ENCODE results near the gene STIM2.
"Not testable (repeated sequence)": the region's sequence is repeated elsewhere in the genome, so short reads cannot be mapped to it uniquely, and the experiment has no call there.

STIM2 gene

DNA sequence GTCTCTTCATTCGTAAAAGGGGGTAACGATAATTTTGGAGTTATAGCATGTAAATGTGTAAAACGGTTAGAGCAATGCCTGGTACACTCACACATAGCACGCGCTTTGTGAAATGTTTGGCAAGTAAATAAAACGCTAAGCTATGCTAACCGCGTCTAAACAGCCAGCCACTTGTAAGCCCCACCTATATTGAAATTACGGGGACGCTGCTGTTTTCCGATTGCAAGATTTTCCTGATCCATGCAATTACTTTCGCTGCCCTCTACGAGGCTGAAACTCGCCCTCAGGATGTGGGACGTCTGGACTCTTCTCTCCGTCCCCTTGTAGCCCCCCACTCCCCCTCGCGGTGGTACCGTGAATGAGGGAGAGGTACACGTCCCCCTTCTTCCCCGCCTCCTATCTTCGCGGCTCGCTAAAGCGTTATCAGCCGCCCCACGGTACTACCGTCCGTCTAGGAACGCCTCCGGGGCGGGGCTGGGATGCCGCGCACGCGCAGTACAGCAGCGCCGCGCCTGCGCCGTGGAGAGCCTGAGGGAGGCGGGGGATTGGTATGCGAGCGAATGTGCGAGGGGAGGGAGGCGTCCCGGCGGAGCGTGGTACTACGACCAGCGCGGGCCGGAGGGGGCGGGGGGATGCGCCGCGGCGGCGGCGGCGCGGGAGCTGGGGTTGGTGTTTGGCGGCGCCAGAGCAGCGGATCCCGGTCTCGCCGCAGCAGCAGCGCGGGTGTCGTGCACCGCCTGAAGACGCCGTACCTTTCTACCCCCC is at the start of gene STIM2:
TSS of gene STIM2 (plus strand) at position 685 of the 765 bp plus-strand sequence.
- peak; percentile 79 for ATAC-seq
- Mint-ChIP-seq H3K27ac (peak within 1 kb of the TSS; percentile 93), H3K4me1 (peaks cover 58% of the 10 kb centered on the region), H3K9me3 (no peaks in the 10 kb centered on the region), H3K36me3 (peaks cover 24% of the 10 kb centered on the region), H3K4me3 (peak within 1 kb of the TSS; percentile 86)
- peak; percentile 99 to 100 for DNase-seq (ENCODE audit: low spot score in 2 of 2)

DNA sequence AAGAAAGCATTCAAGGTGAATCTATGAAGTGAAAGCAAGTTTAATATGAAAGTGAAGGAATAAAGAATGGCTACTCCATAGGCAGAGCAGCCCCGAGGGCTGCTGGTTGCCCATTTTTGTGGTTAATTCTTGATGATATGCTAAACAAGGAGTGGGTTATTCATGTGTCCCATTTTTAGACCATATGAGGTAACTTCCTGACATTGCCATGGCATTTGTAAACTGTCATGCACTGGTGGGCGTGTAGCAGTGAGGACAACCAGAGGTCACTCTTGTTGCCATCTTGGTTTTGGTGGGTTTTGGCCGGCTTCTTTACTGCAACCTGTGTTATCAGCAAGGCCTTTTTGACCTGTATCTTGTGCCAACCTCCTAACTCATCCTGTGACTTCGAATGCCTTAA is 49.1 kb upstream of the STIM2 start:
- not testable (repeated sequence) for H3K27ac Mint-ChIP-seq; DNase-seq (ENCODE audit: low spot score in 2 of 2); H3K4me3 Mint-ChIP-seq; H3K9me3 Mint-ChIP-seq; H3K36me3 Mint-ChIP-seq; ATAC-seq
- H3K4me1 Mint-ChIP-seq: peaks cover 17% of the 10 kb centered on the region

DNA sequence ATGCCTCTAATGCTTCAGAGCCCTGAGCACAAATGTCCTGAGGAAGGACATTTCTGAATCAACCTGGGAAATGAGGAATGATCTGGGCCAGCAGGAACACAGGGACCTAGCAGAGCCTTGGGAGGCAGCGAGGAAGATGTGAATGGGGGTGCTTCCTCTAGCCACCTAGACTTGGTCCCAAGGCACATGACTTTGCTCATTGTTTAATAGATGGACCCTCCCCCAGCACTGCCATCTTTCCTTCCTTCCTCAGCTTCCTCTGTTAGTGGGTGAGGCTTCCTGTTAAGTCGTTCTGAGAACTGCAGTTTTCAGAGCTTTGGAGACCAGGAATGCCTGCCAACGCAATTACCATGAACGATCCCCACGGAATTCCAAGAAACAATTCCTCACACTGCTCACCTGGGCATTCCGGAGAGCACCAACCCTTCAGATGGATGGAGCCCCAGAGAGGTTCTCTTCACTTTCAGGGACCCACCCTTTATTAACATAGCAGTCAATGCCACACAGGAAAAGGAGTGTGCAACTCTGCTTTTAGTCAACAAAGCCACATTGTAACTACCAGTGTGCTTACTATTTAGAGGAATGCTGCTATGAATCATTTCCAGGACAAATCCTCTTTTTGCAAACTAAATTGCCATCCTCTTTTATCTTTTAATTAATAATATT is 48.5 kb upstream of the STIM2 start:
- peak; percentile 59 for ATAC-seq
- no peak overlapping the region for H3K4me3 Mint-ChIP-seq
- peaks cover 17% of the 10 kb centered on the region for H3K4me1 Mint-ChIP-seq
- H3K36me3 Mint-ChIP-seq: no peaks in the 10 kb centered on the region
- no peak for DNase-seq (ENCODE audit: low spot score in 2 of 2)
- peak overlapping the region; percentile 60 for H3K27ac Mint-ChIP-seq
- peaks cover 5% of the 10 kb centered on the region for H3K9me3 Mint-ChIP-seq

DNA sequence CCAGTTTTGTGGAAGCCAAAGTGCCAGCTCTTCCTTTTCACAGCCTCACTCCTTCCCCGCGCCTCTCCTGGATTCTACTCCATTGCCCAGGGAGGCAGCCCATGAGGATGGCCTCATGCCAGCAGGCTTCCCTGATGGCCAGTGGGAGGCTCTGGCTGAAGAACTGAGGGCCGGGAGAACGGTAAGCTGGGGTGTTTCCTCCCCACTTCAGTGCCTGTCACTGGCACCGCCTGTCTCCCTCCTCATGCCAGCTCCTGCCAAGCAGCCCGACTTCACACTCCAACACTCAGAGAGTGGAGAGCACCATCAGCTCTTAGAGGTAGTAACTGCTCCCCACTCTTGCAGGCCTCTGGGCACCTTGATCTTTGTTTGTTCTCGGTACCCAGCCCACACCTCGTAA is 46.9 kb upstream of the STIM2 start:
- Mint-ChIP-seq H3K27ac (no peak overlapping the region), H3K4me1 (peaks cover 17% of the 10 kb centered on the region), H3K4me3 (no peak overlapping the region), H3K36me3 (no peaks in the 10 kb centered on the region), H3K9me3 (peaks cover 5% of the 10 kb centered on the region)
- ATAC-seq (no peak), DNase-seq (ENCODE audit: low spot score in 2 of 2) (no peak)

DNA sequence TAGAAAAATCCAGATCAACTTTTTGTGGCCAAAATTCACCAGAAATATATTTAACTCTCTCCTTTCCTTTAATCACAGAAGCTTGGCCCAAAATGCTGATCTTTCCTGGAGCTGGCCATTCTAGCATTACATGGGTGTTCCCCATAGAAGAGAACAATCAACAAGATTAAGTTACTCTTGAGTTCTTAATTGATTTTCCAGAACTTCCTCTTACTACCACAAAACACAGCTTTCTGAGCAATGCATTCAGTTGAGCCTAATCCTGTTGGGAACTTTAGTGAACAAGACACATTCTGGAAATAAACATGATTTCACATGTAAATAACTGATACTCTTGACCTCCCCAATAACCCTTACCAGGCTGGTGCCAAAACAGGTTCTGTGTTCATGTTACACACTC is 45.4 kb upstream of the STIM2 start:
- no peak for DNase-seq (ENCODE audit: low spot score in 2 of 2)
- Mint-ChIP-seq H3K27ac (no peak overlapping the region), H3K4me1 (peaks cover 26% of the 10 kb centered on the region), H3K4me3 (no peak overlapping the region), H3K9me3 (peaks cover 5% of the 10 kb centered on the region), H3K36me3 (no peaks in the 10 kb centered on the region)
- no peak for ATAC-seq

DNA sequence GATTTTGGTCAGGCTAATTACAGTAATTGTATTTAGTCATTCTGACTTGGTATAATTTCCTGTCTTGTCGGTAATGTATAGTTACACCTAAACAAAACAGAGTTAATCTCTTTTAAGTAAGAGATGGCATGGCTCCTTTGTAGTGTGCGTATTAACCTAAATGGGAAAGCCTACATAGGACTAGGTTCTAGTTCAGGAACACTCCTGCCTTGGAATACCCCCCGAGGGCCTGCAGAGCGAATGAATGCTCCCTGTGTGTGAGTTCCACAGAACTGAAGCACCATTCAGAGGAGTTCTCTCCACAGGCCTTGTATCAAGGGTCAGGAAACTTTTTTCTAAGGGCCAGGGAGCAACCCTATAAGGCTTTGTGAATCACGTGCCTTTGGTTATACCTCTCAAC is 44.9 kb upstream of the STIM2 start:
- H3K27ac Mint-ChIP-seq: no peak overlapping the region
- H3K9me3 Mint-ChIP-seq: peaks cover 5% of the 10 kb centered on the region
- ATAC-seq (no peak), DNase-seq (ENCODE audit: low spot score in 2 of 2) (no peak)
- H3K4me1 Mint-ChIP-seq: peaks cover 26% of the 10 kb centered on the region
- H3K36me3 Mint-ChIP-seq: no peaks in the 10 kb centered on the region
- H3K4me3 Mint-ChIP-seq: no peak overlapping the region

DNA sequence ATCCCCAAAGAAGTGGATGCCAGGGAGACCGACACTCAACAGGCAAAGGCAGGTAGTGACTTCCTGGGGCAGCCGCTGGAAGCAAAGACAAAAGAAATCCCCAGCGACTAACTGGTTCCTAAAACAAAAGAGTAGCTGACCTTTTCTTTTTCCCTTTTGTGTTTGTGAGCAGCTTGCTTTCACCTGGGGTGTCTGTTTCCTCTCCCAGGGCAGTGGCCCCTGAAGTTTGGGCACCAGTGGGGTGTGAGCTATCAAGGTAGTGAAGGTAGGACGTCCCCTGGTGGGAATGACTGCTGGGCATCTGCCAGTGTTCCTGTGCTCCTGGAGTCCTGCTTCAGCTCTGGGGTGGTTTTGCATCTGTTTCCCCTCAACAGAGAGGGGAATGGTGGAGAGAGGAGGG is 41.6 kb upstream of the STIM2 start:
- Mint-ChIP-seq H3K9me3 (peaks cover 4% of the 10 kb centered on the region), H3K4me1 (peaks cover 23% of the 10 kb centered on the region), H3K4me3 (no peak overlapping the region), H3K27ac (no peak overlapping the region), H3K36me3 (no peaks in the 10 kb centered on the region)
- no peak for DNase-seq (ENCODE audit: low spot score in 2 of 2)
- no peak for ATAC-seq

DNA sequence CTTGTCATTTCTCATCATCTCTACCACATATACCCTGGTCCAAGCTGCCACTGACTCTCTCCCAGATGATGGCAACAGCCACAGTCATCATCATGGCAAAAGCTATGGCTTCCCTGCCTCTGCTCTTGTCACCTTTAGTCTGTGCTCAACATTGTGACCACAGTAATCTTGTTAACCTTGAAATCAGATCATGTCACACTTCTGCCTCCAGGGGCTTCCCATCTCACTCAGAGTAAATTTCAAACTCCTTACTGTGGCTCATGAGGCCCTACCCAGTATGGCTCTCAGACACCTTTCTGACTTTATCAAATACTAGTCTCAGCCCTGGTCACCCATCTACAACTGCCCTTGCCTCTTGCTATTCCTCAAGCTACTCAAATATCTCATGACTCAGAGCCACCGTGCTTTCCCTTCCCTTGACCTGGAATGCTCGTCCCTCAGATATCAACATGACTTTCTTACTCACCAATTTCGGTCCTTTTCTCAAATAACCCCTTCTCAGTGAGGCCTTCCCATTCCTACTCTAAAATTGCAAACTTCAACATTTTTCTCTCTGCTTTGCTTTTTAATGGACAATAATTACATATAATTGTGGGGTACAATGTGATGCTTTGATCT is 41.1 kb upstream of the STIM2 start:
- H3K27ac Mint-ChIP-seq: peak overlapping the region; percentile 11
- H3K9me3 Mint-ChIP-seq: peaks cover 4% of the 10 kb centered on the region
- no peak for DNase-seq (ENCODE audit: low spot score in 2 of 2)
- no peaks in the 10 kb centered on the region for H3K36me3 Mint-ChIP-seq
- no peak overlapping the region for H3K4me3 Mint-ChIP-seq
- peaks cover 23% of the 10 kb centered on the region for H3K4me1 Mint-ChIP-seq
- peak; percentile 62 for ATAC-seq

DNA sequence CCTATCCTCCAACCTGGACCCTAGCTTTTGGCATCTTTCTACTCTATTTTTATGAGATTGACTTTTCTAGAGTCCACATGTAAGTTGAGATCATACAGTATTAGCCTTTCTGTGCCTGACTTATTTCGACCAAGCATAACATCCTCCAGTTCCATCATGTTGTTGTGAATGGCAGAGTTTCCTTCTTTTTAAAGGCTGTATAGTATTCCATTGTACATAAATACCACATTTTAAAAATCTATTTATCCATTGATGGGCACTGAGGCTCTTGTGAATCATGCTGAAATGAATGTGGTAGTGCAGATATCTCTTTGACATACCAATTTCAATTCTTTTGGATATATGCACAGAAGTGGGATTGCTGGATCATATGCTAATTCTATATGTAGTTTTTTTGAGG is 40.3 kb upstream of the STIM2 start:
- Mint-ChIP-seq H3K36me3 (no peaks in the 10 kb centered on the region), H3K9me3 (peaks cover 4% of the 10 kb centered on the region), H3K4me3 (no peak overlapping the region), H3K27ac (no peak overlapping the region), H3K4me1 (peaks cover 23% of the 10 kb centered on the region)
- ATAC-seq (no peak), DNase-seq (ENCODE audit: low spot score in 2 of 2) (no peak)

DNA sequence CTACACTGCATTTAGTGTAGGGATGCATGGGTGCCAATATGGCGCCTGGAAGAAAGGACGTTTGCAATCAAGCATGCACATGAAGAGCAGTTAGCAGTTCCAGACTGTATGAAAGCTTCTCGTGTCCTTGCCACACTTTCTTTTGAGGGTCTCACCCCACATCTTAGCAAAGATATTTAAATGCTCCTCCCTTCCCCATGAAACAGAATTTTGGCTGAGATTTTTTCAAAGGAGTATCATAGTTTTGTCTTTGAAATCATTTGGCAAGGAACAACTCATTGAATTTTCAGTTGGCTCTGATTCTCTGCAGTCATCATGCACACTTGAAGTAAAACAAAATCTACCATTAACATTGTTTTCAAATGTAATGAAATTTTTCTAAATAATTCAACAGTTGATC is 39.6 kb upstream of the STIM2 start:
- H3K36me3 Mint-ChIP-seq: no peaks in the 10 kb centered on the region
- peaks cover 23% of the 10 kb centered on the region for H3K4me1 Mint-ChIP-seq
- ATAC-seq: no peak
- H3K9me3 Mint-ChIP-seq: peaks cover 4% of the 10 kb centered on the region
- no peak for DNase-seq (ENCODE audit: low spot score in 2 of 2)
- H3K27ac Mint-ChIP-seq: no peak overlapping the region
- H3K4me3 Mint-ChIP-seq: no peak overlapping the region

DNA sequence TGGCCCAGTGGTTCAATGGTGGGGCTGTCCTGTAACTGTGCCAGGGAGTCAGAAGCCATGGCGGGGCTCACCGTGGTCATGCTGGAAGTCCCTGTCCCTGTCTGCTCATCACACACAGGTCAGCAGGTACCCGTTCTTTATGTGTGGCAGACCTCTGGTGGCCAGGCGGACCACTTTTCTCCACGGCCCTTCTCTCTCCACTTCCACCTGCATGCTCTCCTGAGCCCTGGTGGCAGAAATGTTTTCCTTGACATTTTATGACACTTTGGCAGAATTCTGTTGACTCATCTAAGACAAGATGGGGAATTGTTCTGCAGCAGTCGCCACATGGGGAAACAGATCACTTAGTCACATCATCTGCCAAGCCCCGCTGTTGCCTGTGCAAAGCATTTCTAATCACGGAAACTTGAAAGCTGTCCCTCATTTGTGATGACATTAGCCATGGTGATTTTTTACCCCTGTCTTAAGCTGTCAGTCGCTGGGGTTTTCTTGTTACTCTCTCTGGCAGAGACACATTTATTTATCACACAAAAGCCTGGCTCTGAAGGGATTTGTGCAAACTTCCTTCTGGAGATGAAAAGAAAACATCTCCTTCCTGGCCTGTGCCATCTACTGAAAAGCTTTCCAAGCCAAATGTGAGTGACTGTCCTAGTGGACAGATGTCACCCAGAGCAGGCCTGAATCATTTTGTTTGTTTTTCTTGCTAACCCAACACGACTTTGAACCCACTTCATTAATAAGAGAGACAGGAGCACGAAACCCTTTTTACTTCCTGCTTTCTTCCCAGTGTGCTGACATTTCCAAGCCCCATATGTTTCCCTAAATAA is 38.8 kb upstream of the STIM2 start:
- peak overlapping the region; percentile 10 for H3K4me3 Mint-ChIP-seq
- no peak for DNase-seq (ENCODE audit: low spot score in 2 of 2)

DNA sequence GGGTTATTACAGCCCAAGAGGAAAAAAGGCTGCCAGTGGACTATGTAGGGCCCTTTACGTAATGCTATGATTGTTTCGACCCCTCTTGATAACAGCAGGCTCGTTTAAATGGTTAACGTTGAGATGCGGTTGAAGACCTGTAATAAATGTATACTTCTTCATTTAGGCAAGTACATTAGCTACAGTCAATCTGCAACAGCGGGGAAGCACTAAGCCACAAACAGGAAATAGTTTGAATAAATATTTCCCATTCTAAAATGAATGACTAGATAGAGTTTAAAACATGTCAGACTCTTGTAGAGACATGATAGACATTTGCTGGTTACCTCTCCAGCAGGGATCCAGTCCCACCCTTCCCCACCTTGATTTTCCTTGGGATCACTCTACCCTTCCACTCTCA is 38.1 kb upstream of the STIM2 start:
- Mint-ChIP-seq H3K4me3 (peak overlapping the region; percentile 10), H3K9me3 (peaks cover 4% of the 10 kb centered on the region), H3K36me3 (no peaks in the 10 kb centered on the region), H3K27ac (peak overlapping the region; percentile 73), H3K4me1 (peaks cover 23% of the 10 kb centered on the region)
- ATAC-seq: peak; percentile 92
- no peak for DNase-seq (ENCODE audit: low spot score in 2 of 2)

More for the DNA sequence above, 38.8 kb upstream of the STIM2 start:
- peaks cover 4% of the 10 kb centered on the region for H3K9me3 Mint-ChIP-seq
- H3K36me3 Mint-ChIP-seq: no peaks in the 10 kb centered on the region
- peak overlapping the region; percentile 73 for H3K27ac Mint-ChIP-seq
- peaks cover 23% of the 10 kb centered on the region for H3K4me1 Mint-ChIP-seq
- ATAC-seq: no peak

DNA sequence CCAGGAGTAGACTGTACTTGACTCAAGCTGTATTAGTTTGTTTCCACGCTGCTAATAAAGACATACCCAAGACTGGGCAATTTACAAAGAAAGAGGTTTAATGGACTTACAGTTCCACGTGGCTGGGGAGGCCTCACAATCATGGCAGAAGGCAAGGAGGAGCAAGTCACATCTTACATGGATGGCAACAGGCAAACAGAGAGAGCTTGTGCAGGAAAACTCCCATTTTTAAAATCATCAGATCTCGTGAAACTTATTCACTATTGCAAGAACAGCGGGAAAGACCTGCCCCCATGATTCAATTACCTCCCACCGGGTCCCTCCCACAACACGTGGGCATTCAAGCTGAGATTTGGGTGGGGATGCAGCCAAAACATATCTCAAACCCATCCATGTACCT is 37.7 kb upstream of the STIM2 start:
- H3K36me3 Mint-ChIP-seq, ATAC-seq: not testable (repeated sequence)

DNA sequence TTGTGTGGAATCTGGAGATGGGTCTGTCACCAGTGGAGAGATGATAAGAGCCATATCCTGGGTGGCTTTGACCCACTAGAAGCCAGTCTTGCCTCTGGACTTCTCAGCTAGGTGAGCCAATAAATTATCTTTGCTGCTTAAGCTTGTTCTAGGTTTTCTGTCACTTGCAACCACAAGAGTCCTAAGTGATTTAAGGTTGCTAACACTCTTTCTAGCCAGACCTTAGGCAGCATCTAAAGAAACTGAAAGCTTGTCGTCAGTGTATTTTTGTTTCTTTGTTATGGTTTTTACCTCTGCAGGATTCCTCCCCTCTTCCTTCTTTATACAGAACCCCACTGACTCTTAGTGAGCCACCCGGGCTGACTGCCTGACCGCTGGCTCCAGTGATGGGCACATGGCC is 37.1 kb upstream of the STIM2 start:
- DNase-seq (ENCODE audit: low spot score in 2 of 2) (no peak), ATAC-seq (no peak)
- Mint-ChIP-seq H3K9me3 (peaks cover 4% of the 10 kb centered on the region), H3K4me1 (peaks cover 23% of the 10 kb centered on the region), H3K27ac (no peak overlapping the region), H3K4me3 (no peak overlapping the region), H3K36me3 (no peaks in the 10 kb centered on the region)

More for the DNA sequence above, 37.7 kb upstream of the STIM2 start:
- DNase-seq (ENCODE audit: low spot score in 2 of 2); H3K9me3 Mint-ChIP-seq: not testable (repeated sequence)
- H3K4me3 Mint-ChIP-seq: peak overlapping the region; percentile 10
- peaks cover 23% of the 10 kb centered on the region for H3K4me1 Mint-ChIP-seq
- H3K27ac Mint-ChIP-seq: peak overlapping the region; percentile 73

DNA sequence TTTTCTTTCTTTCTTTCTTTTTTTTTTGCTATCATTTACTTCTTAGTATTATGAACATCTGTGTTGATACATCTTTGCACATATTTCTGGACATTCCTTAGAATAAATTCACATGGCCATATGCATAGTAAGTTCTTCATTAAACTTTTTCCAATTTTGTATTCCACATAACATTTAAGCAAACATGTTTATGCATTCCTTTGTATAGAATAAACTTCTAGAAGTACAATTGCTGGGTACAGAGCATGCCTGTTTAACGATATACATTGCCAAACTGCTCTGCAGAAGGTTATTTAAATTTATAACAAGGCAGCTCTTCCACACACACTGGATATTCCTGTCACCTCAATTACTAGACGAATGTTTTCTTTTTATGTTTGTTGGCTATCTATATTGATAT is 36.0 kb upstream of the STIM2 start:
- no peak for DNase-seq (ENCODE audit: low spot score in 2 of 2)
- no peak overlapping the region for H3K27ac Mint-ChIP-seq
- peaks cover 4% of the 10 kb centered on the region for H3K9me3 Mint-ChIP-seq
- H3K4me1 Mint-ChIP-seq: peaks cover 18% of the 10 kb centered on the region
- H3K4me3 Mint-ChIP-seq: no peak overlapping the region
- no peaks in the 10 kb centered on the region for H3K36me3 Mint-ChIP-seq
- no peak for ATAC-seq
